ENCODE data around the gene PDE4D. TPM values are rescaled to one million over a fixed set of nuclear protein-coding genes. Genes with fewer than 3 reads are reported as not detected.

The PDE4D gene
- total RNA-seq, 1 donor from 2014 or later: 2.3 TPM

GRCh38 chr5:59716029-59716428 is 177.5 kb downstream of the PDE4D start:
- DNase-seq (ENCODE audit: low spot score): no peak
- Histone ChIP-seq H3K36me3 (no peaks in the 10 kb centered on the region), H4K20me1 (ENCODE audit: low read depth) (no peaks in the 10 kb centered on the region), H3F3A (ENCODE audit: low read depth) (no peaks in the 10 kb centered on the region), H3K27ac (no peak overlapping the region), H3K9ac (no peak overlapping the region), H3K27me3 (no peaks in the 10 kb centered on the region), H3K79me2 (ENCODE audit: low read depth) (no peaks in the 10 kb centered on the region), H2AFZ (replicated peaks) (no peak overlapping the region), H3K4me2 (no peak overlapping the region), H3K9me3 (ENCODE audit: low read depth) (peaks cover 5% of the 10 kb centered on the region), H3K4me1 (peaks cover under 1% of the 10 kb centered on the region), H3K4me3 (no peak overlapping the region)
- no peak for TF ChIP-seq CTCF (IDR thresholded peaks at IDR 0.05)
- no peak for TF ChIP-seq EZH2phosphoT487 (IDR thresholded peaks at IDR 0.05)
- no peak for TF ChIP-seq EZH2 (IDR thresholded peaks at IDR 0.05)
- H3K9me3 Mint-ChIP-seq: peaks cover 27% of the 10 kb centered on the region
- H3K4me1 Mint-ChIP-seq: no peaks in the 10 kb centered on the region
- no peak overlapping the region for H3K4me3 Mint-ChIP-seq
- no peak overlapping the region for H3K27ac Mint-ChIP-seq
- H3K36me3 Mint-ChIP-seq: peaks cover 3% of the 10 kb centered on the region
- peaks cover 2% of the 10 kb centered on the region for H3K27me3 Mint-ChIP-seq (ENCODE audit: insufficient read depth, low read depth)

- H3K9ac ChIP-seq: no peak overlapping the region
- Mint-ChIP-seq H3K27ac (no peak overlapping the region), H3K4me1 (no peaks in the 10 kb centered on the region), H3K9me3 (peaks cover 27% of the 10 kb centered on the region), H3K27me3 (ENCODE audit: insufficient read depth, low read depth) (peaks cover 2% of the 10 kb centered on the region), H3K36me3 (peaks cover 3% of the 10 kb centered on the region), H3K4me3 (no peak overlapping the region)
- no peaks in the 10 kb centered on the region for H4K20me1 ChIP-seq (ENCODE audit: low read depth)
- H2AFZ ChIP-seq (replicated peaks): no peak overlapping the region
- no peak overlapping the region for H3K27ac ChIP-seq
- no peak overlapping the region for H3K4me3 ChIP-seq
- H3K79me2 ChIP-seq (ENCODE audit: low read depth): no peaks in the 10 kb centered on the region
- no peaks in the 10 kb centered on the region for H3K27me3 ChIP-seq
- peaks cover 8% of the 10 kb centered on the region for H3F3A ChIP-seq (ENCODE audit: low read depth)
- H3K4me2 ChIP-seq: no peak overlapping the region
- TF ChIP-seq EZH2phosphoT487 (IDR thresholded peaks at IDR 0.05): no peak
- no peak for TF ChIP-seq CTCF (IDR thresholded peaks at IDR 0.05)
- no peak for TF ChIP-seq EZH2 (IDR thresholded peaks at IDR 0.05)
- no peak for DNase-seq (ENCODE audit: low spot score)
- peaks cover 5% of the 10 kb centered on the region for H3K9me3 ChIP-seq (ENCODE audit: low read depth)
- no peaks in the 10 kb centered on the region for H3K36me3 ChIP-seq
- H3K4me1 ChIP-seq: peaks cover 9% of the 10 kb centered on the region
Measured at GRCh38 chr5:59715228-59715627, 178.3 kb downstream of the PDE4D start.

- Mint-ChIP-seq H3K36me3 (peaks cover 3% of the 10 kb centered on the region), H3K4me3 (no peak overlapping the region), H3K9me3 (peaks cover 27% of the 10 kb centered on the region), H3K27ac (no peak overlapping the region), H3K27me3 (ENCODE audit: insufficient read depth, low read depth) (peaks cover 2% of the 10 kb centered on the region), H3K4me1 (peaks cover 15% of the 10 kb centered on the region)
- Histone ChIP-seq H3K9me3 (ENCODE audit: low read depth) (peaks cover 5% of the 10 kb centered on the region), H3K4me2 (no peak overlapping the region), H3K4me1 (peaks cover 26% of the 10 kb centered on the region), H3K36me3 (no peaks in the 10 kb centered on the region), H3K4me3 (no peak overlapping the region), H3K27me3 (no peaks in the 10 kb centered on the region), H2AFZ (replicated peaks) (no peak overlapping the region), H4K20me1 (ENCODE audit: low read depth) (no peaks in the 10 kb centered on the region), H3F3A (ENCODE audit: low read depth) (peaks cover 25% of the 10 kb centered on the region), H3K27ac (no peak overlapping the region), H3K9ac (no peak overlapping the region), H3K79me2 (ENCODE audit: low read depth) (no peaks in the 10 kb centered on the region)
- TF ChIP-seq CTCF (IDR thresholded peaks at IDR 0.05) (no peak), EZH2phosphoT487 (IDR thresholded peaks at IDR 0.05) (no peak), EZH2 (IDR thresholded peaks at IDR 0.05) (no peak)
- no peak for DNase-seq (ENCODE audit: low spot score)
Measured at GRCh38 chr5:59713498-59713844, 180.1 kb downstream of the PDE4D start.

Measured in neural progenitor cell (in vitro differentiated cells).